Hepatocyte (in vitro differentiated cells): ENCODE results near the gene STEAP3. TPM values are rescaled to one million over a fixed set of nuclear protein-coding genes. Genes with fewer than 3 reads are reported as not detected.

Experiments used
- DNase-seq: peaks from one replicate; pipeline ENCODE4 v3.0.0-alpha.2; 2016; ENCODE audit warnings: low spot score
- H2AFZ ChIP-seq: fragments of 200-600 bp; sonication (generic); 2 replicates; pipeline ENCODE4 v1.6.0; 2016; ENCODE audit warnings: antibody characterized with exemption, mild to moderate bottlenecking
- H3K27ac ChIP-seq: fragments of 200-600 bp; sonication (generic); 2 replicates; pipeline ENCODE4 v1.5.1; 2016; ENCODE audit warnings: mild to moderate bottlenecking
- H3K27me3 ChIP-seq: fragments of 200-600 bp; sonication (generic); 2 replicates; pipeline ENCODE4 v1.6.1; 2016
- H3K36me3 ChIP-seq: fragments of 200-600 bp; sonication (generic); replicated peaks from 2 replicates; pipeline ENCODE4 v1.5.1; 2016; ENCODE audit warnings: low read depth; ENCODE audit not compliant: insufficient read depth
- H3K4me1 ChIP-seq: fragments of 200-600 bp; sonication (generic); 2 replicates; pipeline ENCODE4 v1.5.1; 2016; ENCODE audit warnings: mild to moderate bottlenecking, moderate library complexity; ENCODE audit not compliant: insufficient read depth
- H3K4me2 ChIP-seq: fragments of 200-600 bp; sonication (generic); 2 replicates; pipeline ENCODE4 v1.6.0; 2016
- H3K4me3 ChIP-seq: fragments of 200-600 bp; sonication (generic); 2 replicates; pipeline ENCODE4 v1.5.1; 2016; ENCODE audit warnings: mild to moderate bottlenecking
- H3K79me2 ChIP-seq: fragments of 200-600 bp; sonication (generic); 2 replicates; pipeline ENCODE4 v1.6.0; 2017; ENCODE audit warnings: mild to moderate bottlenecking
- H3K9me2 ChIP-seq: fragments of 200-600 bp; sonication (generic); replicated peaks from 2 replicates; pipeline ENCODE4 v1.6.0; 2017; ENCODE audit warnings: mild to moderate bottlenecking; ENCODE audit not compliant: insufficient read depth
- H3K9me3 ChIP-seq: fragments of 200-600 bp; sonication (generic); 2 replicates; pipeline ENCODE4 v1.5.1; 2016; ENCODE audit warnings: low read depth, mild to moderate bottlenecking
- H4K20me1 ChIP-seq: fragments of 200-600 bp; sonication (generic); 2 replicates; pipeline ENCODE4 v1.6.0; 2016; ENCODE audit warnings: mild to moderate bottlenecking; ENCODE audit not compliant: insufficient read depth, poor library complexity, severe bottlenecking
- EZH2 ChIP-seq: fragments of 200-600 bp; sonication (generic); IDR thresholded peaks from 2 replicates; pipeline ENCODE4 v1.6.1; 2016; ENCODE audit warnings: antibody characterized with exemption, mild to moderate bottlenecking, borderline replicate concordance
- EZH2phosphoT487 ChIP-seq: fragments of 200-600 bp; sonication (generic); IDR thresholded peaks from one replicate; pipeline ENCODE4 v1.6.1; 2018; ENCODE audit warnings: antibody characterized with exemption, mild to moderate bottlenecking, low read depth, moderate library complexity; ENCODE audit not compliant: unreplicated experiment, severe bottlenecking
- WGBS: methylation state at CpG from one replicate; pipeline ENCODE4 v1.1.6; 2016; ENCODE audit warnings: low lambda C conversion rate; ENCODE audit errors: missing lambda C conversion rate; 5-methylcytosine and 5-hydroxymethylcytosine counted together
- polyA plus RNA-seq: library from polyadenylated mRNA; unstranded; fragments of >200 nt; fragmentation: Nextera tagmentation; extraction: Ambion mirVana; gene quantifications from 2 replicates; pipeline ENCODE4 v1.2.1, GENCODE V29; 2016
- total RNA-seq: library from RNA; depleted of rRNA; stranded (reverse); fragments of >200 nt; gene quantifications from 2 replicates; pipeline ENCODE4 v1.2.3, GENCODE V29; 2014
- TF ChIP-seq, protein P1 (sequence below): fragments of 200-600 bp; sonication (generic); IDR thresholded peaks from 2 replicates; pipeline ENCODE4 v1.5.1; 2016; ENCODE audit warnings: antibody characterized with exemption, mild to moderate bottlenecking; ENCODE audit not compliant: poor library complexity

The STEAP3 gene
- total and polyA plus RNA-seq, 2 experiments from 2014 or later = 11.2 to 12.0 TPM

DNA sequence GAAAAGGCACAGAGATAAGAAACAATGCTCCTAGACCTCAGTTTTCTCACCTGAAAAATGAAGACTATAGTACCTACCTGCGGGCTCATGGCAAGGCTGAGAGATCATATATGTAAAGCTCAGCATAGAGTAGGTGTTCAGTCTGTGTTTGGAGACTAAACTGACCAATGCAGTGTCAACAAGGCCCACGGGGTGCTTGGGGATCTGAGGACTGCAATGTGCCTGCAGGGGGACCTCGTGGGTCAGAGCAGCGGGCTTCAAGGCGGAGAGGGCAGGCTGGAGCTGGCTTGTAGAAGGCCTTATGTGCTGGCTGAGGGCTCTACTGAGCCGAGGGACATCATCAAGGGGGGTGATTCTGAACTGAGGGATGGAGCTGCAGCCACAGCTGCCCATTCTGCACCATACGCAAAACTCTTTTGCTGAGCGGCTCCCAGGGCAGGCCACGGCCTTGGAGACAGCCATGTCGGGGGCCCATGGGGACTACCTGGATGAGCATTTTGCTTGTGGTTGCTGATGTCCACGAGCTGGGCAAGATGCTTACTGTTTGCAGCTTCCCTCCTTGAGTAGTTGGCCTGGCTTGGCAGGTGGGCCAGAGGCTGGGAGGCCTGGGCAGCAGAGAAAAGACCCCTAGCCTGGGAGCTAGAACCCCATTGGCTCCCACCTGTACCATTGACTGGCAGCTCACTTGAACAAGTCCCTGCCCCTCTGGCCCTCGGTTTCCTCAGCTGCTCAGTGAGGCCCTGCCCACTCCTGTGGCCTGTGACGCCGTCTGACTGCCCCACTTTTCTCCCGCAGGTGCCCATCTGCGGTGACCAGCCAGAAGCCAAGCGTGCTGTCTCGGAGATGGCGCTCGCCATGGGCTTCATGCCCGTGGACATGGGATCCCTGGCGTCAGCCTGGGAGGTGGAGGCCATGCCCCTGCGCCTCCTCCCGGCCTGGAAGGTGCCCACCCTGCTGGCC is 23.5 kb downstream of the STEAP3 start:
- no peak for DNase-seq

DNA sequence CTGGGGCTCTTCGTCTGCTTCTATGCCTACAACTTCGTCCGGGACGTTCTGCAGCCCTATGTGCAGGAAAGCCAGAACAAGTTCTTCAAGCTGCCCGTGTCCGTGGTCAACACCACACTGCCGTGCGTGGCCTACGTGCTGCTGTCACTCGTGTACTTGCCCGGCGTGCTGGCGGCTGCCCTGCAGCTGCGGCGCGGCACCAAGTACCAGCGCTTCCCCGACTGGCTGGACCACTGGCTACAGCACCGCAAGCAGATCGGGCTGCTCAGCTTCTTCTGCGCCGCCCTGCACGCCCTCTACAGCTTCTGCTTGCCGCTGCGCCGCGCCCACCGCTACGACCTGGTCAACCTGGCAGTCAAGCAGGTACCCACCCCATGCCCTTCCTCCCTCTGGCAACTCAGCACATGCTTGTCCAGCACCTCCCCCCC is 24.2 kb downstream of the STEAP3 start:
- TF ChIP-seq EZH2phosphoT487 = no peak
- TF ChIP-seq, protein P1, sequence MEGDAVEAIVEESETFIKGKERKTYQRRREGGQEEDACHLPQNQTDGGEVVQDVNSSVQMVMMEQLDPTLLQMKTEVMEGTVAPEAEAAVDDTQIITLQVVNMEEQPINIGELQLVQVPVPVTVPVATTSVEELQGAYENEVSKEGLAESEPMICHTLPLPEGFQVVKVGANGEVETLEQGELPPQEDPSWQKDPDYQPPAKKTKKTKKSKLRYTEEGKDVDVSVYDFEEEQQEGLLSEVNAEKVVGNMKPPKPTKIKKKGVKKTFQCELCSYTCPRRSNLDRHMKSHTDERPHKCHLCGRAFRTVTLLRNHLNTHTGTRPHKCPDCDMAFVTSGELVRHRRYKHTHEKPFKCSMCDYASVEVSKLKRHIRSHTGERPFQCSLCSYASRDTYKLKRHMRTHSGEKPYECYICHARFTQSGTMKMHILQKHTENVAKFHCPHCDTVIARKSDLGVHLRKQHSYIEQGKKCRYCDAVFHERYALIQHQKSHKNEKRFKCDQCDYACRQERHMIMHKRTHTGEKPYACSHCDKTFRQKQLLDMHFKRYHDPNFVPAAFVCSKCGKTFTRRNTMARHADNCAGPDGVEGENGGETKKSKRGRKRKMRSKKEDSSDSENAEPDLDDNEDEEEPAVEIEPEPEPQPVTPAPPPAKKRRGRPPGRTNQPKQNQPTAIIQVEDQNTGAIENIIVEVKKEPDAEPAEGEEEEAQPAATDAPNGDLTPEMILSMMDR = no peak
- TF ChIP-seq EZH2 = no peak
- WGBS = 94% methylated on average over 23 of the region's 29 CpGs
- no peaks in the 10 kb centered on the region for H4K20me1 ChIP-seq
- no peak overlapping the region for H3K27ac ChIP-seq
- no peaks in the 10 kb centered on the region for H3K9me2 ChIP-seq
- no peak for DNase-seq
- H3K4me1 ChIP-seq = no peaks in the 10 kb centered on the region
- H2AFZ ChIP-seq = no peak overlapping the region
- no peaks in the 10 kb centered on the region for H3K79me2 ChIP-seq
- no peak overlapping the region for H3K4me3 ChIP-seq
- no peak overlapping the region for H3K4me2 ChIP-seq
- no peaks in the 10 kb centered on the region for H3K27me3 ChIP-seq
- H3K9me3 ChIP-seq = no peaks in the 10 kb centered on the region
- no peaks in the 10 kb centered on the region for H3K36me3 ChIP-seq

More for the DNA sequence above, 23.5 kb downstream of the STEAP3 start:
- Histone ChIP-seq H3K4me3 (no peak overlapping the region), H3K36me3 (no peaks in the 10 kb centered on the region), H3K9me3 (no peaks in the 10 kb centered on the region), H4K20me1 (no peaks in the 10 kb centered on the region), H3K4me1 (no peaks in the 10 kb centered on the region), H2AFZ (no peak overlapping the region), H3K79me2 (no peaks in the 10 kb centered on the region), H3K27ac (no peak overlapping the region), H3K4me2 (no peak overlapping the region), H3K9me2 (no peaks in the 10 kb centered on the region), H3K27me3 (no peaks in the 10 kb centered on the region)
- 88% methylated on average over 24 of the region's 24 CpGs for WGBS
- TF ChIP-seq EZH2phosphoT487 (no peak), EZH2 (no peak)
- TF ChIP-seq, protein P1 = no peak

DNA sequence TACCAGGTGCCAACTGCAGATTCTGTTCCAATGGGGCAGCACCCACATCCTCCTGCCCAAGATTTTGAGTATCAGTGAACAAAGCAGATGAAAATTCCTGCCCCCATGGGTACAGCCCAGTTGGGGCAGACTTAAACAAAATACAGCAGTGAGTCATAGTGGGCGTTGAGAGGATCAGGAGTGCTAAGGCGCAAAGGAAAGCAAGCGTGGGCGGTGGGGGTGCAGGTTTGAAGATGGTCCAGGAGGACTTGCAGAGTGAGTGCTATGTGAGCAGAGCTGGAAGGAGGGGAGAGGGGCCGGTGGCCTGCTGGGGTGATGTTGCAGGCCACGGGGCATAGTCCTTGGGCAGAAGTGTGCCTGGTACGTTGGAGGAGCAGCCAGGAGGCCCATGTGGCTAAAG is 24.7 kb downstream of the STEAP3 start:
- Histone ChIP-seq H3K4me1 (peaks cover 4% of the 10 kb centered on the region), H3K36me3 (no peaks in the 10 kb centered on the region), H3K27me3 (no peaks in the 10 kb centered on the region), H4K20me1 (no peaks in the 10 kb centered on the region), H3K4me2 (no peak overlapping the region), H3K27ac (no peak overlapping the region), H2AFZ (no peak overlapping the region), H3K9me2 (no peaks in the 10 kb centered on the region), H3K9me3 (no peaks in the 10 kb centered on the region), H3K4me3 (no peak overlapping the region), H3K79me2 (no peaks in the 10 kb centered on the region)
- 90% methylated on average over 7 of the region's 7 CpGs for WGBS
- TF ChIP-seq, protein P1 = no peak
- TF ChIP-seq EZH2 (no peak), EZH2phosphoT487 (no peak)
- DNase-seq = no peak
